ENCODE results near the gene TPCN2. TPM values are rescaled to one million over a fixed set of nuclear protein-coding genes. Genes with fewer than 3 reads are reported as not detected.

Gene TPCN2
- polyA plus RNA-seq, 3 donors: 29.3 to 52.8 (median 31.5) TPM

DNA sequence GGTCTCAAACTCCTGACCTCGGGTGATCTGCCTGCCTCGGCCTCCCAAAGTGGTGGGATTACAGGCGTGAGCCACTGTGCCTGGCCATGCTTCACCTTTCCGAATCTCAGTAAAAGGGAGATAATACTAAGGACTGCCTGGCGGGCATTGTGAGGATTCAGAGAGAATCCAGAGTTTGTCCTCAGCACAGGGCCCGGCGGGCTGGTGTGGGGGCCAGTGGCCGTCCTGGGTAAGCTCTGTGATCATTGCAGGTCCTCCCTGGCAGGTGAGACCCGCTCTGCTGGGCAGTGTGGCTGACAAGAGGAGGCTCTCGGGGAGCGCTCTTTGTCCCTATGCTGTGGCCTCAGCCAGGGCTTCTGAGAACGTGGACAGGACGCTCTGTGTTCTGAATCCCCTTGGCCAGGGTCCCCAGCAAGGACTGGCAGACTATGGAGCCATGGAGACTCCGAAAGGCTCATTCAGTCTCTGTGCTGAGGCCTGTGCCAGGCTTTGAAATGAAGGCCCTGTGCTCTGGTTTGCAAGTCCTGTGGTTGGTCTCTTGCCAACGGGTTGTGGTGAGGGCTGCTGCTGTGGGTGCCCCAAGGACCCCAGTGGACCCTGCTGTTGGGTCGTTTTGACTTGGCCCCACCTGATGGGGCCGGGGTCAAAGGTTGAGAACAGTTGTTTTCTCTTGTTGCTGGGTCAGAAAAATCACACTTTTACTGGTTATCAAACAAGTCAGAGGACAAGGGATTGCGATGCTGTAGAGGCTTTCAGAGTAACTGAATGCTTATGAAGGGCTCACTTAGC, 2.1 kb downstream of the TPCN2 start:
- Histone ChIP-seq H3K9ac (ENCODE audit: insufficient read depth, low read length, poor library complexity, severe bottlenecking) (peak overlapping the region; percentile 6), H3K4me1 (ENCODE audit: control insufficient read depth in 1 of 2, insufficient read depth in 2 of 2, low read length in 2 of 2) (peaks cover 58 to 82% of the 10 kb centered on the region in 2 donors), H3K9me3 (replicated peaks in 1 of 2; ENCODE audit: control insufficient read depth in 1 of 2, insufficient read depth in 1 of 2, low read length in 2 of 2) (no peaks in the 10 kb centered on the region), H3K27ac (ENCODE audit: low read depth in 1 of 2, low read length in 2 of 2) (peak overlapping the region; percentile 79 to 98), H3K79me2 (ENCODE audit: insufficient read depth, low read length) (peaks cover 71% of the 10 kb centered on the region), H3K4me2 (replicated peaks; ENCODE audit: extremely low read depth, low read length, poor library complexity, severe bottlenecking) (peak overlapping the region; percentile 46), H2AFZ (ENCODE audit: insufficient read depth, low read depth, low read length, poor library complexity, severe bottlenecking) (no peak overlapping the region), H3K4me3 (replicated peaks in 1 of 3; ENCODE audit: low read depth in 2 of 3, low read length in 3 of 3) (no peak overlapping the region), H3K36me3 (replicated peaks in 1 of 2; ENCODE audit: control insufficient read depth in 1 of 2, insufficient read depth in 2 of 2, low read length in 2 of 2) (peaks cover 27 to 39% of the 10 kb centered on the region in 2 donors), H3K27me3 (ENCODE audit: control insufficient read depth in 2 of 2, insufficient read depth in 2 of 2, low read length in 2 of 2) (no peaks in the 10 kb centered on the region), H4K20me1 (ENCODE audit: insufficient read depth, low read length) (peaks cover 62% of the 10 kb centered on the region)
- peak overlapping the region; percentile 38 to 96 (median 92) for H3K27ac Mint-ChIP-seq
- H3K9me3 Mint-ChIP-seq: peaks cover 0 to 2% (median 0%) of the 10 kb centered on the region in 7 donors
- H3K4me1 Mint-ChIP-seq: peaks cover 71% of the 10 kb centered on the region
- DNase-seq: no peak
- intact Hi-C loops (cut with micrococcal nuclease): no loop called here
- WGBS (ENCODE audit: insufficient coverage): 91% methylated on average over 16 of the region's 18 CpGs
- no peak for TF ChIP-seq CTCF (IDR thresholded peaks at IDR 0.05)
- peak overlapping the region in 1 of 2 donors; percentile 81 for H3K4me3 Mint-ChIP-seq
- peaks cover 31 to 47% of the 10 kb centered on the region in 2 donors for H3K36me3 Mint-ChIP-seq
- peaks cover 0 to 3% (median 0%) of the 10 kb centered on the region in 3 donors for H3K27me3 Mint-ChIP-seq (ENCODE audit: low read depth in 3 of 3)

DNA sequence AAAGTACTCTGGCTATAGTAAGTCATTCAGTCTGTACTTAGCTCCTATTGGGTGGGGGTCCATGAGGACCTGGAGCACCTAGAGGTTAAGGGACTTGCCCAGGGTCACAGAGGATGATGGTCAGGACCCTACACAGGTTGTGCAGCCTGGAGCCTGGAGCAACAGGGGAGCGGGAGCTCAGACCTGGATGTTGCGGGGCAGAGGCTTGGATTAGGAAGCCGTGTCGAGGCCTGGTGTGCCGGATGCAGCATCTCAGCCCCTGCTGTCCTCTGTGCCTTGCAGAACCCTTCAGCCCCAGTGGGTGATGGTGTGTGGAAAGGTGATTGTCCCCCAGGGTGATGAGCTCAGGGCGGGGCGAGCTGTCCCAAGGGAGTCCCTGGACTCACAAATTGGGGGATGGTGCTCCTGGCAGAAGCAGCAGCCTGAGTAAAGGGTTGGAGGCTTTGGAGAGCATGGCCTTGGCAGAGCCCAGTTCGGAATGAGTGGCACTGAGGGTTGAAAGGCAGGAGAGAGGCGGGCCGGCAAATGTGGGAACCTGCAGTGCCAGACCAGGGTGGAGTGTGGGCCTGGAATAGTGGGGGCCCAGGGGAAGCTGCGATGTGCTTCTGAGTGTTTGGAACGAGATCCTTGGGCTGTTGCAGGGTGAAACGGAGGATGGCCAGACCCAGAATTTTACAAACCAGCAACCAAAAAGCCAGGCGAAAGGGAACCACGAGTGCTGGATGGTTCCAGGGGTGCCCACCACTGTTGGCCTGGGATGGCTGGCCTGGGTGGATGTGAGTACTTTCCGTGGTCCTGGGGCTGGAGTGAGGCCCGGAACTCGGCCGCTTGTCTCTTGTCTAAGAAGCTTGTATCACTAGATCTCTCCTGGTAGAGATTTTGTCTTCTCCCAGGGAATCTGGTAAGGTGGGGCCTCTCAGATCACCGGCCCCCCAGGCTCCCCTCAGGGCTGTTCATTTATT, 2.9 kb downstream of the TPCN2 start:
- WGBS (ENCODE audit: insufficient coverage): 98% methylated on average over 11 of the region's 20 CpGs
- Histone ChIP-seq H3K4me3 (replicated peaks in 1 of 3; ENCODE audit: low read depth in 2 of 3, low read length in 3 of 3) (no peak overlapping the region), H3K36me3 (replicated peaks in 1 of 2; ENCODE audit: control insufficient read depth in 1 of 2, insufficient read depth in 2 of 2, low read length in 2 of 2) (peaks cover 28 to 41% of the 10 kb centered on the region in 2 donors), H3K9ac (ENCODE audit: insufficient read depth, low read length, poor library complexity, severe bottlenecking) (no peak overlapping the region), H3K27ac (ENCODE audit: low read depth in 1 of 2, low read length in 2 of 2) (peak overlapping the region in 1 of 2 donors; percentile 70), H3K79me2 (ENCODE audit: insufficient read depth, low read length) (peaks cover 76% of the 10 kb centered on the region), H3K9me3 (replicated peaks in 1 of 2; ENCODE audit: control insufficient read depth in 1 of 2, insufficient read depth in 1 of 2, low read length in 2 of 2) (no peaks in the 10 kb centered on the region), H3K27me3 (ENCODE audit: control insufficient read depth in 2 of 2, insufficient read depth in 2 of 2, low read length in 2 of 2) (no peaks in the 10 kb centered on the region), H3K4me1 (ENCODE audit: control insufficient read depth in 1 of 2, insufficient read depth in 2 of 2, low read length in 2 of 2) (peaks cover 67 to 85% of the 10 kb centered on the region in 2 donors), H3K4me2 (replicated peaks; ENCODE audit: extremely low read depth, low read length, poor library complexity, severe bottlenecking) (peak overlapping the region; percentile 46), H4K20me1 (ENCODE audit: insufficient read depth, low read length) (peaks cover 71% of the 10 kb centered on the region), H2AFZ (ENCODE audit: insufficient read depth, low read depth, low read length, poor library complexity, severe bottlenecking) (no peak overlapping the region)
- intact Hi-C loops (cut with micrococcal nuclease): no loop called here
- peak overlapping the region; percentile 31 to 42 for H3K4me3 Mint-ChIP-seq
- H3K27ac Mint-ChIP-seq: peak overlapping the region in 6 of 7 donors; percentile 35 to 94 (median 84)
- peaks cover 37 to 51% of the 10 kb centered on the region in 2 donors for H3K36me3 Mint-ChIP-seq
- H3K27me3 Mint-ChIP-seq (ENCODE audit: low read depth in 3 of 3): no peaks in the 10 kb centered on the region
- DNase-seq: no peak
- peaks cover 71% of the 10 kb centered on the region for H3K4me1 Mint-ChIP-seq
- no peak for TF ChIP-seq CTCF (IDR thresholded peaks at IDR 0.05)
- peaks cover 0 to 2% (median 0%) of the 10 kb centered on the region in 7 donors for H3K9me3 Mint-ChIP-seq
